Esophagus muscularis mucosa (tissue), 3 donors: ENCODE measurements around the gene BACE1.

ENCODE experiments used
- CTCF ChIP-seq, 3 experiments: fragments of 200-600 bp in 2 of 3; fragments of 450-650 bp in 1 of 3; sonication (generic) in 2 of 3; IDR thresholded peaks; one replicate each; pipeline ENCODE4 v1.5.1; 2017 to 2019; ENCODE audit warnings: antibody characterized with exemption in 3 of 3, mild to moderate bottlenecking in 2 of 3, moderate library complexity in 1 of 3
- POLR2A ChIP-seq: fragments of 450-650 bp; IDR thresholded peaks from one replicate; pipeline ENCODE4 v1.6.1; 2017; ENCODE audit warnings: antibody characterized with exemption, moderate library complexity, mild to moderate bottlenecking, low read depth
- POLR2AphosphoS5 ChIP-seq, 2 donors: sonication (generic); formaldehyde crosslinking; IDR thresholded peaks; one replicate each; pipeline ENCODE4 v1.6.1; 2017; ENCODE audit warnings: antibody characterized with exemption in 2 of 2

- TF ChIP-seq CTCF (IDR thresholded peaks at IDR 0.05) (no peak), POLR2AphosphoS5 (IDR thresholded peaks at IDR 0.05) (no peak), POLR2A (no peak)
Measured at GRCh38 chr11:117354550-117354949, 38.5 kb upstream of the BACE1 start.
